RWPE2 (cell line): ENCODE data around the gene DEPDC5.

Experiments used
- ATAC-seq: fragments of 200-7000 bp; cut with Tn5 transposase; 3 replicates; pipeline ENCODE4 v1.9.1; 2021; ENCODE audit warnings: low read depth
- DNase-seq: peaks from one replicate; pipeline ENCODE4 v3.0.0-alpha.2; 2020; ENCODE audit warnings: low spot score
- H3K27ac ChIP-seq: fragments of 450-650 bp; 2 replicates; pipeline ENCODE4 v1.5.1; 2017; ENCODE audit warnings: mild to moderate bottlenecking; ENCODE audit not compliant: poor library complexity, severe bottlenecking
- H3K27me3 ChIP-seq: fragments of 250-450 bp; sonication (Bioruptor Pico); 2 replicates; pipeline ENCODE4 v1.5.1; 2021; ENCODE audit warnings: mild to moderate bottlenecking, moderate library complexity; ENCODE audit not compliant: insufficient read depth, poor library complexity, severe bottlenecking
- H3K36me3 ChIP-seq: fragments of 250-450 bp; sonication (Bioruptor Pico); 2 replicates; pipeline ENCODE4 v1.5.1; 2020; ENCODE audit warnings: low read depth, mild to moderate bottlenecking, moderate library complexity
- H3K4me1 ChIP-seq: fragments of 250-450 bp; sonication (Bioruptor Pico); 2 replicates; pipeline ENCODE4 v1.5.1; 2021; ENCODE audit warnings: mild to moderate bottlenecking, moderate library complexity; ENCODE audit not compliant: insufficient read depth, poor library complexity, severe bottlenecking
- H3K4me3 ChIP-seq: fragments of 250-450 bp; sonication (Bioruptor Pico); 2 replicates; pipeline ENCODE4 v1.5.1; 2021; ENCODE audit warnings: mild to moderate bottlenecking, moderate library complexity; ENCODE audit not compliant: severe bottlenecking
- H3K9me3 ChIP-seq: fragments of 250-450 bp; sonication (Bioruptor Pico); 2 replicates; pipeline ENCODE4 v1.5.1; 2021; ENCODE audit warnings: mild to moderate bottlenecking, moderate library complexity; ENCODE audit not compliant: severe bottlenecking
- TF ChIP-seq, protein P1 (sequence below): fragments of 450-650 bp; IDR thresholded peaks from one replicate; pipeline ENCODE4 v1.5.1; 2017; ENCODE audit warnings: mild to moderate bottlenecking, moderate library complexity; ENCODE audit not compliant: poor library complexity, severe bottlenecking

DEPDC5 gene

DNA sequence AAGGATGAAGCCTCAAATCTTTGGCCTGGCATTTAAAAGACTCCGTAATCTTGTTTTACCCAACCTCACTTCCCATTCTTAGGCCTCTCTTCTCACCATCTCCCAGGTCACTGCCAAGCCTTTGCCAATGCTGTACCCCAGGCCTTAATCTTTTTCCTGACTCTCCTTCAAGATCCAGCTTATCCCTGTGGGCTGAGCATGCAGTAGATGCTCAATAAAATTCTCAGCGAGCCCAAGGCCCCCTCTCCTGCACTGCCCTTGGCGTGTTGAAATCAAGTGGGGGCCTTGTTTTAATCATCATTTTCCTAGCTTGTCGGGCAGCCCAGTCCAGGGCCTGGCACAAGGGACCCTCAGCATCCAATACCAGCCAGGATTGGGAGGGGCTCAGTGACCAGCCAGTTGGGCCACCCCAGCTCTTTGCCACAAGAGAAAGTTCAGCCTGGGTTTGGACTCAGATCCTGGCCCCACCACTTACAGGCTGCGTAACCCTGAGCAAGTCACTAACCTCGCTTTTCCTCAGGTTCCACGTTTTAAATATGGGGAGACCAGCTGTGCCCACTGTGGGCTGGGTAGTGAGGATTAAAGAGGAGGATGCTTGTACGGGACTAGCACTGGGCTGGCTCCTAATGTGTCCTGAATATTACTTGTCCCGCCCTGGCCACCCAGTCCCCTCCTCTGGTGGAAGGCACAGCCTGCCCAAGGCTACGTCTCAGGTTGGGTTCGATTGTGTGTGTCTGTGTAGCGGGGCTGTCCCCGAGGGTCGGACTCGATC lies 189.6 kb downstream of the DEPDC5 start:
- Histone ChIP-seq H3K27ac (peak overlapping the region; percentile 93), H3K4me3 (peak overlapping the region; percentile 99), H3K27me3 (no peaks in the 10 kb centered on the region), H3K36me3 (peaks cover 24% of the 10 kb centered on the region), H3K4me1 (no peaks in the 10 kb centered on the region), H3K9me3 (no peaks in the 10 kb centered on the region)
- TF ChIP-seq, protein P1, sequence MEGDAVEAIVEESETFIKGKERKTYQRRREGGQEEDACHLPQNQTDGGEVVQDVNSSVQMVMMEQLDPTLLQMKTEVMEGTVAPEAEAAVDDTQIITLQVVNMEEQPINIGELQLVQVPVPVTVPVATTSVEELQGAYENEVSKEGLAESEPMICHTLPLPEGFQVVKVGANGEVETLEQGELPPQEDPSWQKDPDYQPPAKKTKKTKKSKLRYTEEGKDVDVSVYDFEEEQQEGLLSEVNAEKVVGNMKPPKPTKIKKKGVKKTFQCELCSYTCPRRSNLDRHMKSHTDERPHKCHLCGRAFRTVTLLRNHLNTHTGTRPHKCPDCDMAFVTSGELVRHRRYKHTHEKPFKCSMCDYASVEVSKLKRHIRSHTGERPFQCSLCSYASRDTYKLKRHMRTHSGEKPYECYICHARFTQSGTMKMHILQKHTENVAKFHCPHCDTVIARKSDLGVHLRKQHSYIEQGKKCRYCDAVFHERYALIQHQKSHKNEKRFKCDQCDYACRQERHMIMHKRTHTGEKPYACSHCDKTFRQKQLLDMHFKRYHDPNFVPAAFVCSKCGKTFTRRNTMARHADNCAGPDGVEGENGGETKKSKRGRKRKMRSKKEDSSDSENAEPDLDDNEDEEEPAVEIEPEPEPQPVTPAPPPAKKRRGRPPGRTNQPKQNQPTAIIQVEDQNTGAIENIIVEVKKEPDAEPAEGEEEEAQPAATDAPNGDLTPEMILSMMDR, result no peak
- no peak for ATAC-seq
- DNase-seq, result no peak

DNA sequence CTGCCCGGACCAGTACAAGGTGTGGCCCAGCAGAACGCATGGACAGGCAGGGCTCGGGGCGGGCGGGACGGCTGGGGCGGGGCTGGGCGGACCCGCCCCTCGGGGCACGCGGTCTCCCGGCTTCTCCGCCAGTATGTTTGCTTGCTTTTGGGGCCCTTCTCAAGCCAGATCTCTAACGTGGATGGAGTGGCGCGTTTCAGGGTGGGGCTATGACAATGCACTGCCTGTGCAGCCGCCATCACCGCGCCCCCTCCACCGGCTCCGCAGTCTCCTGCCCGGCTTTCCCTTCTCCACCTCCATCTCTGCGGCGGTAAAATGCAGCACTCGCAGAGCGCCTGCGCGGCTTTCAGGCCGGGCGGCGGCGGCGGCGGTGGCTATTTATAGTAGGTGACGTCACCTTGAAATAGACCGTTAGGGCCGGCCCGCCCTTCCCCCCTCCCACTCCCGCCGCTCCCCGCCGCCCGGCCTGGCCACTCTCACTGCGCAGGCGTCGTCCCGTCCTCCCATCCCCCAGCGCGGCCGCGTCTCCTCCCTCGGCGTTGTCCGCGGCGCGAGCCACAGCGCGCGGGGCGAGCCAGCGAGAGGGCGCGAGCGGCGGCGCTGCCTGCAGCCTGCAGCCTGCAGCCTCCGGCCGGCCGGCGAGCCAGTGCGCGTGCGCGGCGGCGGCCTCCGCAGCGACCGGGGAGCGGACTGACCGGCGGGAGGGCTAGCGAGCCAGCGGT lies 190.3 kb downstream of the DEPDC5 start, which contains the start of gene YWHAH:
Gene YWHAH (plus strand): TSS at position 558 of the 722 bp plus-strand sequence. CDS start 199 bp downstream, outside the sequence.
- TF ChIP-seq, protein P1, result no peak
- H3K9me3 ChIP-seq, result no peaks in the 10 kb centered on the region
- peak within 1 kb of the TSS; percentile 99 for H3K4me3 ChIP-seq
- H3K36me3 ChIP-seq, result peaks cover 32% of the 10 kb centered on the region
- H3K4me1 ChIP-seq, result no peaks in the 10 kb centered on the region
- DNase-seq (peak; percentile 90), ATAC-seq (peak; percentile 77)
- H3K27ac ChIP-seq, result peak within 1 kb of the TSS; percentile 93
- H3K27me3 ChIP-seq, result no peaks in the 10 kb centered on the region

DNA sequence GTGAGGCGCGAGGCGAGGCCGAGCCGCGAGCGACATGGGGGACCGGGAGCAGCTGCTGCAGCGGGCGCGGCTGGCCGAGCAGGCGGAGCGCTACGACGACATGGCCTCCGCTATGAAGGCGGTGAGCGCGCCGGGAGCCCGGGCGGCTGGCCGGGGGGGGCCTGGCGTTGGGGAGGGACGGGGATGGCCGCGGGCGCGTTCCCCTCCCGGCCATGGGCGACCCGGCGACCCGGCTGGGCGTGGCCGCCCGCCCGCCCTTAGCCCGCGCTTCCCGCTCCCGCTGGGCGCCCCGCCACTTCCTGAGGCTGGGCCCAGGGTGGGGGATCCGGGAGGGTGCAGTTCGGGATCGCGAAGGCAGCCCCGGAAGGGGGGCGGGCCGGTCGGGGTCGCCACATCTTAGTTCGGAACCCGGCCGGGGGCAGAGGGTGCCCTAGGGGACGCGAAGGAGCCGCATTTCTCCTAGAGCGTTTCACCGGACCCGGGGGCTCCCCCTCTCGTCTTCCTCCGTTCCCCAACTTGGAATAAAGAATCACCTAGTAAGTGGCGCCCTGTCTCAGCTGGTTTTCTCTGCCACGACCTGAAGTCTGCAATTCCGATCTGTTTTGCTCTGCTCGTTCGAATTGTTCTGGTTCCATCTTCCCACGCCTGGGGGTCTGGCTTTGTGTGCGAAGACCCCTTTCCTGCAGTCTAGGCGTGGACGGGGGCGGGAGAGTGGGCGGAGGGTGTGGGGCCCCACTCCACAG lies 191.1 kb downstream of the DEPDC5 start:
- Histone ChIP-seq H3K9me3 (no peaks in the 10 kb centered on the region), H3K27me3 (no peaks in the 10 kb centered on the region), H3K4me1 (no peaks in the 10 kb centered on the region), H3K36me3 (peaks cover 38% of the 10 kb centered on the region), H3K27ac (peak overlapping the region; percentile 93), H3K4me3 (peak overlapping the region; percentile 99)
- TF ChIP-seq, protein P1, result no peak
- DNase-seq, result no peak
- ATAC-seq, result peak; percentile 19; the same call in 1 of the 3 replicates

DNA sequence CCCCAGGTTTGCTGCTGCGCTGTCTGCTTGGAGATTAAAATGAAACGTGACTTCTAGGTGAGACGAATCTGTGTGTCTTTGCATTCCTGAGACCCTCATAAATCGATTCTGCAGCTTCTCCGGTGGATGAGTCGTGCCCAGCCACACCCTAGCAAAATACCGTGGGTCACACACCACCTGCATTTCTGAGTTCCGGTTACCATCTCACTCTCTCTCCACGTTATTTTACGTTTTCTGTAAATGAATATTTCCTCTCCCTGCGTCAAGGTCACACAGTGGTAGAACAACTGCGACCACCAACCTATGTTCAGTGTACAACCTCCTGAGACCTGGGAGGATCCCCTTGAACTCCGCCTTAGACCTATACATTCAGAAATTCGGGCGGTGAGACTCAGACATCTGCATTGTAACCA lies 191.6 kb downstream of the DEPDC5 start:
- TF ChIP-seq, protein P1, result no peak
- H3K36me3 ChIP-seq, result peaks cover 43% of the 10 kb centered on the region
- no peaks in the 10 kb centered on the region for H3K4me1 ChIP-seq
- DNase-seq (no peak), ATAC-seq (no peak)
- peak overlapping the region; percentile 99 for H3K4me3 ChIP-seq
- H3K27ac ChIP-seq, result peak overlapping the region; percentile 93
- H3K27me3 ChIP-seq, result no peaks in the 10 kb centered on the region
- H3K9me3 ChIP-seq, result no peaks in the 10 kb centered on the region
